HepG2 (cell line): ENCODE data around the gene GNG13. TPM values are rescaled to one million over a fixed set of nuclear protein-coding genes. Genes with fewer than 3 reads are reported as not detected.

Source experiments
- ATAC-seq: fragments of 200-7000 bp; cut with Tn5 transposase; 3 replicates; pipeline ENCODE4 v1.9.1; 2020; ENCODE audit warnings: mild to moderate bottlenecking, moderate library complexity
- BruUV-seq: library from RNA; stranded (reverse); fragments of 400-500 nt; replicated peaks from 2 replicates; lab custom pipeline; 2021; lab: Mats Ljungman, UMichigan
- CTCF ChIA-PET: fragments of 300-600 bp; formaldehyde crosslinking; extraction: SDS; loops from one replicate; lab custom pipeline; 2021; ENCODE audit warnings: low total read pairs, inconsistent platforms, low intra/inter-chr PET ratio; lab: Yijun Ruan, JAX
- POLR2A ChIA-PET: fragments of 350-600 bp; sonication (Branson Sonifier 250); formaldehyde crosslinking; loops from one replicate; lab custom pipeline; 2020; ENCODE audit warnings: antibody characterized with exemption, inconsistent platforms; lab: Yijun Ruan, JAX
- DNase-seq: peaks from one replicate; pipeline ENCODE4 v3.0.0-alpha.2; 2015; ENCODE audit warnings: low spot score
- FAIRE-seq: peaks from 3 replicates; lab custom pipeline; 2011; peaks lifted over from hg19 to GRCh38; lab: Jason Lieb, UNC
- H2AFZ ChIP-seq: one replicate; pipeline ENCODE4 v1.6.1; 2011; ENCODE audit warnings: low read length, inconsistent platforms
- H3K27ac ChIP-seq: fragments of 300-600 bp; 3 replicates; pipeline ENCODE4 v1.8.0; 2011; ENCODE audit warnings: mixed run types, mild to moderate bottlenecking, mixed read lengths, low read length, inconsistent platforms; ENCODE audit not compliant: insufficient read depth; ENCODE audit errors: extremely low read length
- H3K27me3 ChIP-seq, 2 experiments: fragments of 200-600 bp in 1 of 2; 2 replicates in 1 of 2; 3 replicates in 1 of 2; pipeline versions ENCODE4 v1.6.0 to v1.8.0; 2011; ENCODE audit warnings: low read length in 2 of 2, mild to moderate bottlenecking in 2 of 2, moderate library complexity in 2 of 2, inconsistent platforms in 1 of 2; ENCODE audit not compliant: insufficient read depth in 2 of 2, control insufficient read depth in 1 of 2
- H3K36me3 ChIP-seq, 2 experiments: fragments of 200-600 bp in 1 of 2; replicated peaks in 1 of 2; 2 replicates in 1 of 2; 3 replicates in 1 of 2; pipeline versions ENCODE4 v1.5.1 to v1.8.0; 2011; ENCODE audit warnings: low read length in 2 of 2, inconsistent platforms in 1 of 2; ENCODE audit not compliant: insufficient read depth in 2 of 2, control insufficient read depth in 1 of 2
- H3K4me1 ChIP-seq: 2 replicates; pipeline ENCODE4 v1.5.1; 2012; ENCODE audit warnings: low read length, inconsistent platforms; ENCODE audit not compliant: insufficient read depth
- H3K4me2 ChIP-seq: 2 replicates; pipeline ENCODE4 v1.6.0; 2011; ENCODE audit warnings: low read depth, low read length, inconsistent platforms
- H3K4me3 ChIP-seq, 3 experiments: fragments of 200-600 bp in 1 of 3; sonication (generic), shearing (Covaris generic) in 1 of 3; replicated peaks in 1 of 3; 2 replicates each; pipeline ENCODE4 v1.5.1; 2011 to 2016; ENCODE audit warnings: low read length in 3 of 3, inconsistent platforms in 2 of 3, low read depth in 2 of 3, mild to moderate bottlenecking in 2 of 3, control low read depth in 1 of 3, mixed read lengths in 1 of 3; ENCODE audit not compliant: insufficient read depth in 1 of 3
- H3K79me2 ChIP-seq: one replicate; pipeline ENCODE4 v1.6.1; 2011; ENCODE audit warnings: low read length, inconsistent platforms; ENCODE audit not compliant: insufficient read depth
- H3K9ac ChIP-seq: 2 replicates; pipeline ENCODE4 v1.6.0; 2011; ENCODE audit warnings: mild to moderate bottlenecking, low read depth, low read length, inconsistent platforms; ENCODE audit not compliant: insufficient read depth
- H3K9me3 ChIP-seq: 2 replicates; pipeline ENCODE4 v1.5.1; 2012; ENCODE audit warnings: mild to moderate bottlenecking, low read length
- H4K20me1 ChIP-seq: 2 replicates; pipeline ENCODE4 v1.6.0; 2011; ENCODE audit warnings: inconsistent platforms, mild to moderate bottlenecking, low read length, moderate library complexity; ENCODE audit not compliant: insufficient read depth
- AGO2 ChIP-seq: fragments of 200-400 bp; formaldehyde crosslinking; optimal IDR thresholded peaks from 2 replicates; pipeline ENCODE3; 2017; ENCODE audit warnings: mild to moderate bottlenecking, low read depth, low read length, moderate library complexity
- CC2D1A ChIP-seq: sonication (generic); formaldehyde crosslinking; IDR thresholded peaks from 2 replicates; pipeline ENCODE4 v1.8.1; 2023; ENCODE audit warnings: mild to moderate bottlenecking, missing genetic modification reagents
- CCDC6 ChIP-seq: sonication (generic); formaldehyde crosslinking; IDR thresholded peaks from 2 replicates; pipeline ENCODE4 v1.8.1; 2022; ENCODE audit warnings: mild to moderate bottlenecking, missing genetic modification reagents, moderate library complexity
- FOXC1 ChIP-seq: sonication (generic); formaldehyde crosslinking; IDR thresholded peaks from 2 replicates; pipeline ENCODE4 v1.8.0; 2022; ENCODE audit warnings: mild to moderate bottlenecking, missing genetic modification reagents, borderline replicate concordance
- FOXJ3 ChIP-seq: sonication (generic); formaldehyde crosslinking; IDR thresholded peaks from 2 replicates; pipeline ENCODE4 v1.4.0; 2020; ENCODE audit warnings: missing genetic modification reagents, mild to moderate bottlenecking, borderline replicate concordance
- HNF4G ChIP-seq, 2 experiments: sonication (generic) in 1 of 2; formaldehyde crosslinking in 1 of 2; IDR thresholded peaks; 2 replicates each; pipeline versions ENCODE4 v1.4.0 to v1.6.1; 2011 to 2020; ENCODE audit warnings: borderline replicate concordance in 2 of 2, low read depth in 2 of 2, mild to moderate bottlenecking in 2 of 2, low read length in 1 of 2, missing genetic modification reagents in 1 of 2, moderate library complexity in 1 of 2
- KDM4B ChIP-seq: sonication (generic); formaldehyde crosslinking; IDR thresholded peaks from 2 replicates; pipeline ENCODE4 v1.4.0; 2020; ENCODE audit warnings: missing genetic modification reagents
- MLX ChIP-seq: IDR thresholded peaks from 2 replicates; pipeline ENCODE4 v1.6.1; 2016
- TERF1 ChIP-seq: sonication (generic); formaldehyde crosslinking; IDR thresholded peaks from 2 replicates; pipeline ENCODE4 v1.8.0; 2022; ENCODE audit warnings: mild to moderate bottlenecking, missing genetic modification reagents, moderate library complexity
- ZFY ChIP-seq: sonication (generic); formaldehyde crosslinking; IDR thresholded peaks from 2 replicates; pipeline ENCODE4 v1.4.0; 2020; ENCODE audit warnings: missing genetic modification reagents
- ZNF230 ChIP-seq: sonication (generic); formaldehyde crosslinking; IDR thresholded peaks from 2 replicates; pipeline ENCODE4 v1.4.0; 2020; ENCODE audit warnings: mild to moderate bottlenecking, missing genetic modification reagents
- ZNF34 ChIP-seq: sonication (generic); formaldehyde crosslinking; IDR thresholded peaks from 2 replicates; pipeline ENCODE4 v1.4.0; 2020; ENCODE audit warnings: mild to moderate bottlenecking, missing genetic modification reagents, borderline replicate concordance
- WGBS: methylation state at CpG from one replicate; pipeline ENCODE4 v1.1.6; 2017; ENCODE audit warnings: low lambda C conversion rate; 5-methylcytosine and 5-hydroxymethylcytosine counted together
- in situ Hi-C: cut with HindIII; loops from 2 replicates; pipeline ENCODE4 v1.10.0; 2017; ENCODE audit warnings: low pct_unique_long_range_greater_than_20kb; ENCODE audit not compliant: extremely low pct_ligation_motif_present
- intact Hi-C: fragments of 100-400 bp; cut with micrococcal nuclease; formaldehyde crosslinking; loops from one replicate; pipeline ENCODE4 v1.10.0; 2022; ENCODE audit not compliant: unreplicated experiment
- polyA plus RNA-seq, 8 experiments: library from polyadenylated mRNA; depleted of rRNA in 3 of 8; stranded (reverse) in 7 of 8; unstranded in 1 of 8; fragments of >200 nt; fragmentation: Illumina TruSeq in 4 of 8; extraction: Trizol in 4 of 8; gene quantifications; 2 replicates each; pipeline versions ENCODE4 v1.2.1 to v1.2.3, GENCODE V29; 2011 to 2016; ENCODE audit warnings: low read depth in 4 of 8, missing spikeins in 1 of 8, mixed read lengths in 1 of 8; ENCODE audit not compliant: insufficient read depth in 1 of 8
- total RNA-seq, 5 experiments: library from RNA; depleted of rRNA; stranded (reverse); fragments of >200 nt; fragmentation: Illumina TruSeq; extraction: Trizol; gene quantifications; 2 replicates each; pipeline ENCODE4 v1.2.3, GENCODE V29; 2016; ENCODE audit warnings: low read depth in 1 of 5

Gene GNG13
- total and polyA plus RNA-seq, 2 of the 13 experiments (the other 11 are each of a cell fraction or from before 2014, with no cell fraction given): not detected

- in situ Hi-C loops: no loop called here
- TF ChIP-seq CCDC6 (CRISPR knock-in tag) (no peak), AGO2 (peak; percentile 36)
- TF ChIP-seq, all 625 proteins: peak for 1
- no peak overlapping the region for H3K4me2 ChIP-seq
- DNase-seq: no peak
- H3K36me3 ChIP-seq: peaks cover 6 to 9% of the 10 kb centered on the region in 2 experiments; a peak in 3 of 5 replicates
- H3K27me3 ChIP-seq: no peaks in the 10 kb centered on the region; a peak in 1 of 5 replicates
- H3K9me3 ChIP-seq: no peaks in the 10 kb centered on the region
- FAIRE-seq: no peak
- no peaks in the 10 kb centered on the region for H4K20me1 ChIP-seq
- ChIA-PET CTCF (no interaction called here), POLR2A (no interaction called here)
- H3K79me2 ChIP-seq: no peaks in the 10 kb centered on the region
- intact Hi-C loops: no loop called here
- peaks cover 6% of the 10 kb centered on the region for H3K4me1 ChIP-seq
- no peak overlapping the region for H2AFZ ChIP-seq
- H3K9ac ChIP-seq: no peak overlapping the region
- WGBS: 95% methylated on average over 29 of the region's 40 CpGs
- no TSS peak for BruUV-seq
- ATAC-seq: no peak
- H3K27ac ChIP-seq: no peak overlapping the region
- H3K4me3 ChIP-seq: no peak overlapping the region
Observed at GRCh38 chr16:794091-794822, 6.3 kb downstream of the GNG13 start.

GRCh38 chr16:793414-793813 lies 7.1 kb downstream of the GNG13 start:
- H3K4me3 ChIP-seq: no peak overlapping the region
- POLR2A ChIA-PET: no interaction called here
- H3K36me3 ChIP-seq: peaks cover 6 to 9% of the 10 kb centered on the region in 2 experiments; a peak in 3 of 5 replicates
- CTCF ChIA-PET: no interaction called here
- H4K20me1 ChIP-seq: no peaks in the 10 kb centered on the region
- ATAC-seq: no peak
- intact Hi-C loops: no loop called here
- WGBS: no CpG with 5 or more reads among the region's 8 CpGs
- H3K9me3 ChIP-seq: no peaks in the 10 kb centered on the region
- H3K4me2 ChIP-seq: no peak overlapping the region
- TF ChIP-seq ZFY (no peak), FOXC1 (CRISPR knock-in tag) (no peak), FOXJ3 (no peak), HNF4G (IDR thresholded peaks at IDR 0.05; ENCODE audit: borderline replicate concordance, low read depth, low read length) (no peak), HNF4G (CRISPR knock-in tag; IDR thresholded peaks at IDR 0.05; ENCODE audit: borderline replicate concordance, low read depth) (no peak), CC2D1A (CRISPR knock-in tag) (no peak), ZNF34 (CRISPR knock-in tag) (no peak), TERF1 (no peak), KDM4B (CRISPR knock-in tag) (no peak), MLX (no peak), ZNF230 (CRISPR knock-in tag) (no peak)
- peaks cover 3% of the 10 kb centered on the region for H3K79me2 ChIP-seq
- in situ Hi-C loops: no loop called here
- peaks cover 10% of the 10 kb centered on the region for H3K4me1 ChIP-seq
- no peak overlapping the region for H3K27ac ChIP-seq
- FAIRE-seq: no peak
- H3K27me3 ChIP-seq: no peaks in the 10 kb centered on the region
- BruUV-seq: no TSS peak
- H3K9ac ChIP-seq: no peak overlapping the region
- no peak overlapping the region for H2AFZ ChIP-seq
- no peak for DNase-seq
